ENCODE results near the gene GALNT15.

DNA sequence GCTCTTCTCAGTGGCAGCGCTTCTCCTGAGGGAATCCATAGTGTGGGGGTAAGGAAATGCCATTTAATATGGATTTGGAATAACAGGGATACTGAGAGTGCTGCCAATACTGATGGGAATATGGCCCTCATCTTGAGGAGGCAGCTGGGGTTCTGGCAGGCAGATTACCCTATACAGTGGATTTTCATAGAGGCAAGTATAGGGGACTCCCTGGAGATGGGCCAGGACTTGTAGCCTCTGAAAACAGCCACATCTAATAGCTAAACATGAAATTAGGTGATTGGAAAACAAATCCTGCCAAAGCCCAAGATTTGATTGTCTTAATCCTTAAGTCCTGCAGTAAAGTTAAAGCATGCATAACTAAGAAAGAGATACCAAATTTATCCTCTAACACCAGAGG, 59.3 kb downstream of the GALNT15 start:
- TF ChIP-seq, protein P1, sequence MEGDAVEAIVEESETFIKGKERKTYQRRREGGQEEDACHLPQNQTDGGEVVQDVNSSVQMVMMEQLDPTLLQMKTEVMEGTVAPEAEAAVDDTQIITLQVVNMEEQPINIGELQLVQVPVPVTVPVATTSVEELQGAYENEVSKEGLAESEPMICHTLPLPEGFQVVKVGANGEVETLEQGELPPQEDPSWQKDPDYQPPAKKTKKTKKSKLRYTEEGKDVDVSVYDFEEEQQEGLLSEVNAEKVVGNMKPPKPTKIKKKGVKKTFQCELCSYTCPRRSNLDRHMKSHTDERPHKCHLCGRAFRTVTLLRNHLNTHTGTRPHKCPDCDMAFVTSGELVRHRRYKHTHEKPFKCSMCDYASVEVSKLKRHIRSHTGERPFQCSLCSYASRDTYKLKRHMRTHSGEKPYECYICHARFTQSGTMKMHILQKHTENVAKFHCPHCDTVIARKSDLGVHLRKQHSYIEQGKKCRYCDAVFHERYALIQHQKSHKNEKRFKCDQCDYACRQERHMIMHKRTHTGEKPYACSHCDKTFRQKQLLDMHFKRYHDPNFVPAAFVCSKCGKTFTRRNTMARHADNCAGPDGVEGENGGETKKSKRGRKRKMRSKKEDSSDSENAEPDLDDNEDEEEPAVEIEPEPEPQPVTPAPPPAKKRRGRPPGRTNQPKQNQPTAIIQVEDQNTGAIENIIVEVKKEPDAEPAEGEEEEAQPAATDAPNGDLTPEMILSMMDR (IDR thresholded peaks at IDR 0.05): no peak
- no peak for TF ChIP-seq POLR2A (IDR thresholded peaks at IDR 0.05)
